Neural crest cell (in vitro differentiated cells): Measurements from ENCODE around the gene CHST4. TPM values are rescaled to one million over a fixed set of nuclear protein-coding genes. Genes with fewer than 3 reads are reported as not detected.
A peak's percentile ranks its signal among the peaks of the same experiment; 100 is the strongest.

Experiments used
- DNase-seq: peaks from one replicate; pipeline ENCODE4 v3.0.0; 2021; ENCODE audit warnings: low read depth, mixed read lengths, low spot score
- H3K27ac Mint-ChIP-seq: one replicate; pipeline ENCODE4 v1.8.0; 2021; ENCODE audit warnings: mild to moderate bottlenecking, mixed read lengths; ENCODE audit not compliant: unreplicated experiment
- H3K27me3 Mint-ChIP-seq: 2 replicates; pipeline ENCODE4 v1.8.0; 2021; ENCODE audit warnings: low read depth, mild to moderate bottlenecking, mixed read lengths
- H3K36me3 Mint-ChIP-seq: 2 replicates; pipeline ENCODE4 v1.8.0; 2021; ENCODE audit warnings: low read depth, mild to moderate bottlenecking, mixed read lengths
- H3K4me1 Mint-ChIP-seq: 2 replicates; pipeline ENCODE4 v1.8.0; 2021; ENCODE audit warnings: mixed read lengths
- H3K4me3 Mint-ChIP-seq: one replicate; pipeline ENCODE4 v1.8.0; 2021; ENCODE audit warnings: mild to moderate bottlenecking, mixed read lengths
- H3K9me3 Mint-ChIP-seq: 2 replicates; pipeline ENCODE4 v1.8.0; 2021; ENCODE audit warnings: mixed read lengths
- CTCF ChIP-seq: fragments of 200-600 bp; sonication (generic); conservative IDR thresholded peaks from 2 replicates; pipeline ENCODE4 v1.5.0; 2021; ENCODE audit warnings: antibody characterized with exemption, mild to moderate bottlenecking
- total RNA-seq: library from RNA; stranded (reverse); gene quantifications from 2 replicates; pipeline ENCODE4 v1.2.1, GENCODE V29; 2021

CHST4 gene
- total RNA-seq, 1 donor from 2014 or later = not detected

- Mint-ChIP-seq H3K36me3 (peaks cover 3% of the 10 kb centered on the region), H3K4me3 (peak overlapping the region; percentile 96), H3K9me3 (peaks cover 6% of the 10 kb centered on the region), H3K27me3 (peaks cover 30% of the 10 kb centered on the region), H3K4me1 (peaks cover 16% of the 10 kb centered on the region), H3K27ac (peak overlapping the region; percentile 79)
- no peak for DNase-seq
- TF ChIP-seq CTCF = peak; percentile 0
Observed at GRCh38 chr16:71565812-71566700, 39.8 kb downstream of the CHST4 start.

GRCh38 chr16:71567931-71568330 lies 41.7 kb downstream of the CHST4 start:
- Mint-ChIP-seq H3K27me3 (peaks cover 32% of the 10 kb centered on the region), H3K9me3 (no peaks in the 10 kb centered on the region), H3K36me3 (no peaks in the 10 kb centered on the region), H3K4me1 (peaks cover 16% of the 10 kb centered on the region), H3K27ac (no peak overlapping the region), H3K4me3 (no peak overlapping the region)
- TF ChIP-seq CTCF = no peak
- DNase-seq = no peak

- no peaks in the 10 kb centered on the region for H3K9me3 Mint-ChIP-seq
- H3K4me1 Mint-ChIP-seq = peaks cover 16% of the 10 kb centered on the region
- no peaks in the 10 kb centered on the region for H3K36me3 Mint-ChIP-seq
- no peak overlapping the region for H3K27ac Mint-ChIP-seq
- H3K4me3 Mint-ChIP-seq = no peak overlapping the region
- DNase-seq = no peak
- H3K27me3 Mint-ChIP-seq = peaks cover 36% of the 10 kb centered on the region
- TF ChIP-seq CTCF = no peak
Observed at GRCh38 chr16:71568551-71568950, 42.3 kb downstream of the CHST4 start.

GRCh38 chr16:71569621-71570020 lies 43.4 kb downstream of the CHST4 start:
- DNase-seq = no peak
- Mint-ChIP-seq H3K36me3 (no peaks in the 10 kb centered on the region), H3K4me3 (no peak overlapping the region), H3K4me1 (peaks cover 9% of the 10 kb centered on the region), H3K27ac (no peak overlapping the region), H3K27me3 (peaks cover 42% of the 10 kb centered on the region), H3K9me3 (no peaks in the 10 kb centered on the region)
- no peak for TF ChIP-seq CTCF

GRCh38 chr16:71570144-71570543 lies 43.9 kb downstream of the CHST4 start:
- Mint-ChIP-seq H3K27ac (no peak overlapping the region), H3K27me3 (peaks cover 40% of the 10 kb centered on the region), H3K4me1 (peaks cover 9% of the 10 kb centered on the region), H3K36me3 (no peaks in the 10 kb centered on the region), H3K4me3 (no peak overlapping the region), H3K9me3 (no peaks in the 10 kb centered on the region)
- no peak for TF ChIP-seq CTCF
- DNase-seq = no peak
